Testis (tissue), 5 donors: Measurements from ENCODE around the gene PLA2G4A. TPM values are rescaled to one million over a fixed set of nuclear protein-coding genes. Genes with fewer than 3 reads are reported as not detected.

Experiments used
- DNase-seq: peaks from one replicate; pipeline ENCODE4 v3.0.0-alpha.2; 2019
- H3K27ac ChIP-seq, 2 donors: fragments of 200-600 bp; sonication (generic); one replicate each; pipeline ENCODE4 v1.5.1; 2019
- H3K27me3 ChIP-seq: fragments of 200-600 bp; sonication (generic); one replicate; pipeline ENCODE4 v1.5.1; 2019
- H3K36me3 ChIP-seq: fragments of 200-600 bp; sonication (generic); one replicate; pipeline ENCODE4 v1.5.1; 2017; ENCODE audit warnings: low read depth; ENCODE audit errors: missing control alignments
- H3K4me1 ChIP-seq: fragments of 200-600 bp; sonication (generic); one replicate; pipeline ENCODE4 v1.5.1; 2019
- H3K4me3 ChIP-seq, 2 donors: fragments of 200-600 bp; sonication (generic); one replicate each; pipeline ENCODE4 v1.5.1; 2017 to 2019
- H3K9me3 ChIP-seq: fragments of 200-600 bp; sonication (generic); one replicate; pipeline ENCODE4 v1.5.1; 2017
- CTCF ChIP-seq, 3 experiments: fragments of 450-650 bp in 2 of 3; fragments of 200-600 bp in 1 of 3; sonication (generic) in 1 of 3; IDR thresholded peaks; one replicate each; pipeline ENCODE4 v1.5.1; 2016 to 2019; ENCODE audit warnings: antibody characterized with exemption in 3 of 3, mild to moderate bottlenecking in 2 of 3, moderate library complexity in 1 of 3
- POLR2A ChIP-seq: fragments of 450-650 bp; IDR thresholded peaks from one replicate; pipeline ENCODE4 v1.6.1; 2017; ENCODE audit warnings: antibody characterized with exemption, mild to moderate bottlenecking, moderate library complexity
- WGBS, 2 donors: methylation state at CpG; one replicate each; pipeline ENCODE4 v1.1.5; 2018; 5-methylcytosine and 5-hydroxymethylcytosine counted together
- intact Hi-C: fragments of 100-400 bp; cut with DNase I; formaldehyde crosslinking; loops from one replicate; pipeline ENCODE4 v1.15.1; 2023; ENCODE audit warnings: low total_unique reads
- long read RNA-seq, 2 donors: transcript quantifications; one replicate each; lab custom pipeline, GENCODE V29; 2026
- polyA plus RNA-seq: library from polyadenylated mRNA; stranded (reverse); fragments of 350-450 nt; fragmentation: Illumina TruSeq; extraction: RNeasy Lipid Tissue Mini Kit (QIAGEN cat#74804); gene quantifications from one replicate; pipeline ENCODE4 v1.2.3, GENCODE V29; 2014; ENCODE audit warnings: low read depth, low replicate concordance; ENCODE audit not compliant: insufficient read depth
- total RNA-seq, 2 donors: library from RNA; depleted of rRNA; stranded (reverse); fragments of >200 nt; gene quantifications; one replicate each; pipeline ENCODE4 v1.2.3, GENCODE V29; 2016

Gene PLA2G4A
- total RNA-seq (1 to 10 TPM; 6.4 TPM), polyA plus RNA-seq (4.9 TPM)
- long read RNA-seq, donor 1, partial matches to known transcripts, result 0 of 1 reads
- long read RNA-seq, donor 1, other reads (novel, unspliced or antisense), result 0 of 1 reads
- long read RNA-seq, donor 2, partial matches to known transcripts, result 0 of 2 reads
- long read RNA-seq, donor 2, other reads (novel, unspliced or antisense), result 0 of 2 reads

- DNase-seq, result peak; percentile 78
- WGBS, 2 donors, result 2 to 5% methylated on average over 17 of the region's 17 CpGs
These were observed at the start of gene PLA2G4A for GRCh38 chr1:186828611-186829454. TSS of gene PLA2G4A (plus strand) at chr1:186828949. CDS start at chr1:186854355, 25,406 bp downstream.

GRCh38 chr1:186780076-186780475 is 48.7 kb upstream of the PLA2G4A start:
- H3K4me1 ChIP-seq, result no peaks in the 10 kb centered on the region
- H3K4me3 ChIP-seq, result no peak overlapping the region
- no peak for DNase-seq
- H3K9me3 ChIP-seq, result no peaks in the 10 kb centered on the region
- no peaks in the 10 kb centered on the region for H3K27me3 ChIP-seq
- no peak for TF ChIP-seq CTCF (IDR thresholded peaks at IDR 0.05)
- no peak for TF ChIP-seq POLR2A
- no peak overlapping the region for H3K27ac ChIP-seq
- intact Hi-C loops, result no loop called here
- H3K36me3 ChIP-seq, result no peaks in the 10 kb centered on the region

More at GRCh38 chr1:186828611-186829454, at the start of gene PLA2G4A:
- no peaks in the 10 kb centered on the region for H3K27me3 ChIP-seq
- no peaks in the 10 kb centered on the region for H3K9me3 ChIP-seq
- peak within 1 kb of the TSS; percentile 75 to 84 for H3K27ac ChIP-seq
- H3K4me3 ChIP-seq, result peak within 1 kb of the TSS; percentile 71 to 74
- H3K4me1 ChIP-seq, result no peaks in the 10 kb centered on the region
- intact Hi-C loops, result no loop called here
- no peaks in the 10 kb centered on the region for H3K36me3 ChIP-seq
- TF ChIP-seq POLR2A, result no peak
- TF ChIP-seq CTCF (IDR thresholded peaks at IDR 0.05), result no peak

GRCh38 chr1:186781730-186782129 is 47.0 kb upstream of the PLA2G4A start:
- TF ChIP-seq CTCF (IDR thresholded peaks at IDR 0.05) (no peak), POLR2A (no peak)
- H3K9me3 ChIP-seq, result no peaks in the 10 kb centered on the region
- no peak overlapping the region for H3K27ac ChIP-seq
- H3K4me1 ChIP-seq, result no peaks in the 10 kb centered on the region
- H3K27me3 ChIP-seq, result no peaks in the 10 kb centered on the region
- 89 to 90% methylated on average over 6 of the region's 6 CpGs for WGBS, 2 donors
- intact Hi-C loops, result no loop called here
- H3K4me3 ChIP-seq, result no peak overlapping the region
- no peaks in the 10 kb centered on the region for H3K36me3 ChIP-seq
- DNase-seq, result no peak

GRCh38 chr1:186782791-186783190 is 46.0 kb upstream of the PLA2G4A start:
- intact Hi-C loops, result no loop called here
- Histone ChIP-seq H3K4me1 (no peaks in the 10 kb centered on the region), H3K9me3 (no peaks in the 10 kb centered on the region), H3K27me3 (no peaks in the 10 kb centered on the region), H3K36me3 (no peaks in the 10 kb centered on the region), H3K4me3 (no peak overlapping the region), H3K27ac (no peak overlapping the region)
- TF ChIP-seq CTCF (IDR thresholded peaks at IDR 0.05) (no peak), POLR2A (no peak)
- no peak for DNase-seq
- WGBS, 2 donors, result 92% methylated on average over 4 of the region's 4 CpGs
